Hepatocyte (in vitro differentiated cells): Measurements from ENCODE around the gene TAPT1. TPM values are rescaled to one million over a fixed set of nuclear protein-coding genes. Genes with fewer than 3 reads are reported as not detected.

ENCODE experiments used
- DNase-seq: peaks from one replicate; pipeline ENCODE4 v3.0.0-alpha.2; 2016; ENCODE audit warnings: low spot score
- H2AFZ ChIP-seq: fragments of 200-600 bp; sonication (generic); 2 replicates; pipeline ENCODE4 v1.6.0; 2016; ENCODE audit warnings: antibody characterized with exemption, mild to moderate bottlenecking
- H3K27ac ChIP-seq: fragments of 200-600 bp; sonication (generic); 2 replicates; pipeline ENCODE4 v1.5.1; 2016; ENCODE audit warnings: mild to moderate bottlenecking
- H3K27me3 ChIP-seq: fragments of 200-600 bp; sonication (generic); 2 replicates; pipeline ENCODE4 v1.6.1; 2016
- H3K36me3 ChIP-seq: fragments of 200-600 bp; sonication (generic); replicated peaks from 2 replicates; pipeline ENCODE4 v1.5.1; 2016; ENCODE audit warnings: low read depth; ENCODE audit not compliant: insufficient read depth
- H3K4me1 ChIP-seq: fragments of 200-600 bp; sonication (generic); 2 replicates; pipeline ENCODE4 v1.5.1; 2016; ENCODE audit warnings: mild to moderate bottlenecking, moderate library complexity; ENCODE audit not compliant: insufficient read depth
- H3K4me2 ChIP-seq: fragments of 200-600 bp; sonication (generic); 2 replicates; pipeline ENCODE4 v1.6.0; 2016
- H3K4me3 ChIP-seq: fragments of 200-600 bp; sonication (generic); 2 replicates; pipeline ENCODE4 v1.5.1; 2016; ENCODE audit warnings: mild to moderate bottlenecking
- H3K79me2 ChIP-seq: fragments of 200-600 bp; sonication (generic); 2 replicates; pipeline ENCODE4 v1.6.0; 2017; ENCODE audit warnings: mild to moderate bottlenecking
- H3K9me2 ChIP-seq: fragments of 200-600 bp; sonication (generic); replicated peaks from 2 replicates; pipeline ENCODE4 v1.6.0; 2017; ENCODE audit warnings: mild to moderate bottlenecking; ENCODE audit not compliant: insufficient read depth
- H3K9me3 ChIP-seq: fragments of 200-600 bp; sonication (generic); 2 replicates; pipeline ENCODE4 v1.5.1; 2016; ENCODE audit warnings: low read depth, mild to moderate bottlenecking
- H4K20me1 ChIP-seq: fragments of 200-600 bp; sonication (generic); 2 replicates; pipeline ENCODE4 v1.6.0; 2016; ENCODE audit warnings: mild to moderate bottlenecking; ENCODE audit not compliant: insufficient read depth, poor library complexity, severe bottlenecking
- EZH2 ChIP-seq: fragments of 200-600 bp; sonication (generic); IDR thresholded peaks from 2 replicates; pipeline ENCODE4 v1.6.1; 2016; ENCODE audit warnings: antibody characterized with exemption, mild to moderate bottlenecking, borderline replicate concordance
- EZH2phosphoT487 ChIP-seq: fragments of 200-600 bp; sonication (generic); IDR thresholded peaks from one replicate; pipeline ENCODE4 v1.6.1; 2018; ENCODE audit warnings: antibody characterized with exemption, mild to moderate bottlenecking, low read depth, moderate library complexity; ENCODE audit not compliant: unreplicated experiment, severe bottlenecking
- WGBS: methylation state at CpG from one replicate; pipeline ENCODE4 v1.1.6; 2016; ENCODE audit warnings: low lambda C conversion rate; ENCODE audit errors: missing lambda C conversion rate; 5-methylcytosine and 5-hydroxymethylcytosine counted together
- polyA plus RNA-seq: library from polyadenylated mRNA; unstranded; fragments of >200 nt; fragmentation: Nextera tagmentation; extraction: Ambion mirVana; gene quantifications from 2 replicates; pipeline ENCODE4 v1.2.1, GENCODE V29; 2016
- total RNA-seq: library from RNA; depleted of rRNA; stranded (reverse); fragments of >200 nt; gene quantifications from 2 replicates; pipeline ENCODE4 v1.2.3, GENCODE V29; 2014
- TF ChIP-seq, protein P1 (sequence below): fragments of 200-600 bp; sonication (generic); IDR thresholded peaks from 2 replicates; pipeline ENCODE4 v1.5.1; 2016; ENCODE audit warnings: antibody characterized with exemption, mild to moderate bottlenecking; ENCODE audit not compliant: poor library complexity

TAPT1 gene
- total and polyA plus RNA-seq, 2 experiments from 2014 or later, result 12.9 to 19.3 TPM

DNA sequence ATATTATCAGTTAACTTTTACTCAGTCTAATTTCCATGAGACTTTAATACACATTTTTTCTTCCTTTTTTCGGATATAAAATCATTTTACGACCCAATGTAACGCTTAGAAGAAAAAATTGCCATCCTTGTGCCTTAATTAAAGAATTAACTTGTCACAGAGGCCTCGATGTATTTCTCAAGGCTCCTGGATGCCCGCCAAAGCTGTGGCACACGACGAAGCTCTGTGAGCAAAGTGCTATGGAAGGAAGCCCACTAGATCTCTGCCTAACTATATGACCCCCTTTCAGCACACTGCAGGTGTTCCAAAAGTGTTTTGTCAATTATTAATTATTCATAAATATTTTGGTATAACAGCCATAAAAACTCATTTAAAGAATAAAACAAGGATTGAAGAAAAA, 54.4 kb downstream of the TAPT1 start:
- Histone ChIP-seq H3K9me2 (no peaks in the 10 kb centered on the region), H3K36me3 (no peaks in the 10 kb centered on the region), H3K27ac (no peak overlapping the region), H3K4me2 (no peak overlapping the region), H3K79me2 (no peaks in the 10 kb centered on the region), H3K4me1 (no peaks in the 10 kb centered on the region), H3K4me3 (no peak overlapping the region), H3K27me3 (no peaks in the 10 kb centered on the region), H2AFZ (no peak overlapping the region), H4K20me1 (no peaks in the 10 kb centered on the region), H3K9me3 (no peaks in the 10 kb centered on the region)
- DNase-seq, result no peak
- 95% methylated on average over 7 of the region's 7 CpGs for WGBS
- TF ChIP-seq EZH2 (no peak), EZH2phosphoT487 (no peak)
- TF ChIP-seq, protein P1, sequence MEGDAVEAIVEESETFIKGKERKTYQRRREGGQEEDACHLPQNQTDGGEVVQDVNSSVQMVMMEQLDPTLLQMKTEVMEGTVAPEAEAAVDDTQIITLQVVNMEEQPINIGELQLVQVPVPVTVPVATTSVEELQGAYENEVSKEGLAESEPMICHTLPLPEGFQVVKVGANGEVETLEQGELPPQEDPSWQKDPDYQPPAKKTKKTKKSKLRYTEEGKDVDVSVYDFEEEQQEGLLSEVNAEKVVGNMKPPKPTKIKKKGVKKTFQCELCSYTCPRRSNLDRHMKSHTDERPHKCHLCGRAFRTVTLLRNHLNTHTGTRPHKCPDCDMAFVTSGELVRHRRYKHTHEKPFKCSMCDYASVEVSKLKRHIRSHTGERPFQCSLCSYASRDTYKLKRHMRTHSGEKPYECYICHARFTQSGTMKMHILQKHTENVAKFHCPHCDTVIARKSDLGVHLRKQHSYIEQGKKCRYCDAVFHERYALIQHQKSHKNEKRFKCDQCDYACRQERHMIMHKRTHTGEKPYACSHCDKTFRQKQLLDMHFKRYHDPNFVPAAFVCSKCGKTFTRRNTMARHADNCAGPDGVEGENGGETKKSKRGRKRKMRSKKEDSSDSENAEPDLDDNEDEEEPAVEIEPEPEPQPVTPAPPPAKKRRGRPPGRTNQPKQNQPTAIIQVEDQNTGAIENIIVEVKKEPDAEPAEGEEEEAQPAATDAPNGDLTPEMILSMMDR, result no peak

DNA sequence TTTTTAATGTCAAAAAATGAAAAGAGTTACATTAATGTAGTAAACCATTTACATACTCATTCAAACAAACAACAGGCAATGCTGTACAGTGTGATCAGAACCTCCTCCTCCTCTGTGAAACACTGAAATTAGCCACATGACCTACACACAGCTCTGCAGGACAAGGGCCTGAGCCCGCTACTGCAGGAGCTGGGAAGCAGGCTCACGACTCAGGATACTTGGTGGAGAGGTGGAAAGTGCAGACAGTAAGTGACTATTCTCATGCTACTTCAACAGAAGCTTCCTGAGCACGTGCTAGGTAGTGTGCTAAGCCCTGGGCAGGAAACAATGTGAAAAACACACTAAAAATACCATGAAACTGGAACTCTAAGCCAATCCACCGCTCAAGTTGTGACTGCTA, 56.8 kb downstream of the TAPT1 start:
- H3K9me3 ChIP-seq, result no peaks in the 10 kb centered on the region
- H3K4me3 ChIP-seq, result no peak overlapping the region
- DNase-seq, result no peak
- 83% methylated on average over 4 of the region's 4 CpGs for WGBS
- no peaks in the 10 kb centered on the region for H3K79me2 ChIP-seq
- H3K9me2 ChIP-seq, result no peaks in the 10 kb centered on the region
- H3K36me3 ChIP-seq, result no peaks in the 10 kb centered on the region
- H4K20me1 ChIP-seq, result no peaks in the 10 kb centered on the region
- no peaks in the 10 kb centered on the region for H3K4me1 ChIP-seq
- no peak overlapping the region for H2AFZ ChIP-seq
- TF ChIP-seq EZH2phosphoT487, result no peak
- TF ChIP-seq, protein P1, result no peak
- no peak for TF ChIP-seq EZH2
- H3K4me2 ChIP-seq, result no peak overlapping the region
- no peak overlapping the region for H3K27ac ChIP-seq
- no peaks in the 10 kb centered on the region for H3K27me3 ChIP-seq

- Histone ChIP-seq H3K9me3 (no peaks in the 10 kb centered on the region), H2AFZ (no peak overlapping the region), H3K27me3 (no peaks in the 10 kb centered on the region), H3K4me1 (no peaks in the 10 kb centered on the region), H3K9me2 (no peaks in the 10 kb centered on the region), H3K4me2 (no peak overlapping the region), H4K20me1 (no peaks in the 10 kb centered on the region), H3K4me3 (no peak overlapping the region), H3K79me2 (no peaks in the 10 kb centered on the region), H3K36me3 (no peaks in the 10 kb centered on the region), H3K27ac (no peak overlapping the region)
- no peak for TF ChIP-seq EZH2
- TF ChIP-seq, protein P1, result no peak
- TF ChIP-seq EZH2phosphoT487, result no peak
- WGBS, result 85% methylated on average over 3 of the region's 3 CpGs
- no peak for DNase-seq
Measured at GRCh38 chr4:16168710-16169388, 57.4 kb downstream of the TAPT1 start.
